Prostate gland (tissue), 2 donors: Measurements from ENCODE around the gene MORN1.

Experiments
- POLR2A ChIP-seq: fragments of 450-650 bp; IDR thresholded peaks from one replicate; pipeline ENCODE4 v1.6.1; 2016; ENCODE audit warnings: antibody characterized with exemption, mild to moderate bottlenecking
- POLR2AphosphoS5 ChIP-seq: sonication (generic); formaldehyde crosslinking; IDR thresholded peaks from one replicate; pipeline ENCODE4 v1.6.1; 2017; ENCODE audit warnings: antibody characterized with exemption
- TF ChIP-seq, protein P1 (sequence below), 4 experiments: fragments of 200-600 bp in 2 of 4; fragments of 450-650 bp in 2 of 4; sonication (generic) in 2 of 4; IDR thresholded peaks; 1 replicate in 3 of 4; 2 replicates in 1 of 4; pipeline ENCODE4 v1.5.1; 2016 to 2019; ENCODE audit warnings: antibody characterized with exemption in 4 of 4, mild to moderate bottlenecking in 2 of 4, moderate library complexity in 2 of 4

DNA sequence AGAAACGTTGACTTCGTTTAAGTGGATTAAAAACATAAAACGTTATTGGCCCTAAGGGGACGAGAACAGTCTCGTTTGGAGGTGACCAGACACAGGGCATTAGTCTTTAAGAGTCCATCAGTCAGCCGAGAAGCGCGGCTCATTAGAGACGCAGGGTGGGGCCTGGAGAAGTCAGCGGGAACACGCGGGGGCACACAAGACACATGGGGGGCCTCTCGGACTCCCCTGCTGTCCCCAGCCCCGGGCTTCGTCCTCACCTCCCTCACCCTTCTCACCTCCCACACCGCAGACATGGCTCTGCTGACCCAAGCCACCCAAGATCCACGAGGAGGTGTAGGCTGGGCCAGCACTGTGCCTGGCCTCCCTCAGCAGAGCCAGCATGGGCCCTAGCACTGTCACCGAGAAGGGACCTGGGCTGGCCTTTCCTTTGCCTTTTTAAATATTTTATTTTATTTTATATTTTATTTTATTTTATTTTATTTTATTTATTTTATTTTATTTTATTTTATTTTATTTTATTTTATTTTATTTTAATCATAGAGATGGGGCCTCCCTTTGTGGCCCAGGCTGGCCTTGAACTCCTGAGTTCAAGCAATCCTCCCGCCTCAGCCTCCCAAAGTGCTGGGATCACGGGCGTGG, 48.9 kb downstream of the MORN1 start:
- TF ChIP-seq POLR2AphosphoS5 (no peak), POLR2A (no peak)
- TF ChIP-seq, protein P1, sequence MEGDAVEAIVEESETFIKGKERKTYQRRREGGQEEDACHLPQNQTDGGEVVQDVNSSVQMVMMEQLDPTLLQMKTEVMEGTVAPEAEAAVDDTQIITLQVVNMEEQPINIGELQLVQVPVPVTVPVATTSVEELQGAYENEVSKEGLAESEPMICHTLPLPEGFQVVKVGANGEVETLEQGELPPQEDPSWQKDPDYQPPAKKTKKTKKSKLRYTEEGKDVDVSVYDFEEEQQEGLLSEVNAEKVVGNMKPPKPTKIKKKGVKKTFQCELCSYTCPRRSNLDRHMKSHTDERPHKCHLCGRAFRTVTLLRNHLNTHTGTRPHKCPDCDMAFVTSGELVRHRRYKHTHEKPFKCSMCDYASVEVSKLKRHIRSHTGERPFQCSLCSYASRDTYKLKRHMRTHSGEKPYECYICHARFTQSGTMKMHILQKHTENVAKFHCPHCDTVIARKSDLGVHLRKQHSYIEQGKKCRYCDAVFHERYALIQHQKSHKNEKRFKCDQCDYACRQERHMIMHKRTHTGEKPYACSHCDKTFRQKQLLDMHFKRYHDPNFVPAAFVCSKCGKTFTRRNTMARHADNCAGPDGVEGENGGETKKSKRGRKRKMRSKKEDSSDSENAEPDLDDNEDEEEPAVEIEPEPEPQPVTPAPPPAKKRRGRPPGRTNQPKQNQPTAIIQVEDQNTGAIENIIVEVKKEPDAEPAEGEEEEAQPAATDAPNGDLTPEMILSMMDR (IDR thresholded peaks at IDR 0.05): no peak
